Measurements from ENCODE around the gene KIF14. TPM values are rescaled to one million over a fixed set of nuclear protein-coding genes. Genes with fewer than 3 reads are reported as not detected.

KIF14 gene
- total RNA-seq, 2 donors from 2014 or later = 0.14 to 0.32 TPM

DNA sequence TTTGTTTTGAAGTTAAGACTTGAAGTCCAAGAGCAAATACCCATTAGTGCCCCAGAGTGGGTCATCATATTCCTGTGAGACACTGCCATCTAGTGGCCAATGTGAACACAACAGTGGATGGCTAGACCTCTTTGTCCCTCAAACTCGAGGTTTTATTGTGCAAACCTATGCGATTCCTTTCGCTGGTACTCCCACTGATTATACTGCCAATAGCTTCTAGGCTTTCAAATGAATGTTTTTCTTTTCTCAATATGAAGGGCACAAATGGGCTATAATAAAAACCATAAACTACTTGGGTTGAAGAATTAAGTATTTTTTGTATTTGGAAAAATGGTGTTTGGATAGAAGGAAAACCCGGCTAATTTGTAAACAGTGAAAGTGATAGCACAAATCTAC, 110.3 kb downstream of the KIF14 start:
- no peak for DNase-seq (ENCODE audit: low spot score)

DNA sequence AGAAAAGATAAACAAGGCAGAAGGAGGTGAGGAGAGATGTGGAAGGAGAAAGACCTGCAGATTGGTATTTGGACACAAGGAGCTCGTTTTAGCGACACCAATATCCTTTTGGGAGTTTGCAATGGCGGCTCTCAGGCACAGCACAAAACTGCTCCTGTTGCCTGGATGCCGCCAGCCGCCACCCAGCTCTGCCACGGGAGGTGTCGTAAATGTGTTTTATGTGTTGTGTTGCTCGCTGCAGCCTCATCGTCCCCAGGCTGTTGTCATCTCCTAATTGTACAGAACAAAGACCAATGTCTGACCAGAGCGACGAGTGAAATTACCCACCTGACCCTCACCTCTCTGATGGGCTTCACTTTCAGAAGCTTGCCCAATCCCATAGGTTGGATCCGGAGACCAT, 114.1 kb downstream of the KIF14 start:
- no peak for DNase-seq (ENCODE audit: low spot score)

More for the DNA sequence above, 110.3 kb downstream of the KIF14 start:
- intact Hi-C loops (cut with DNase I) = loop anchor here in 1 of 2 donors (5.0 kb wide), 1 partner anchor 1698 kb away; no protein-coding TSS in a partner anchor

DNA sequence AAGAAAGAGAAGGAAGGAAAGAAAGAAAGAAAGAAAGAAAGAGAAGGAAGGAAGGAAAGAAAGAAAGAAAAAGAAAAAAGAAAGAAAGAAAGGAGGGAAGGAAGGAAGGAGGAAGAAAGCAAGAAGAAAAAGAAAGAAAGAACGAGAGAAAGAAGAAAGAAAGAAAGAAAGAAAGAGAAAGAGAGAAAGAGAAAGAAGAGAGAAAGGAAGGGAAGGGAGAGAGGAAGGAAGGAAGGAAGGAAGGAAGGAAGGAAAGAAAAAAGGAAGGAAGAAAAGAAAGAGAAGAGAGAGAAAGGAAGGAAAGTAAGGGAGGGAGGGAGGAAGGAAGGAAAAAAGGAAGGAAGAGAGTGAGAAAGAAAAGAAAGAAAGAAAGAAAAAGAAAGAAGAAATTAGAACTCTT, 115.3 kb downstream of the KIF14 start:
- no peak for DNase-seq (ENCODE audit: low spot score)
- intact Hi-C loops (cut with DNase I) = no loop called here

More for the DNA sequence above, 114.1 kb downstream of the KIF14 start:
- intact Hi-C loops (cut with DNase I) = no loop called here

Other genes with a start within 250 kb of the KIF14 start
- gene ZNF281, start 210.7 kb downstream of the KIF14 start, total RNA-seq = 10 to 100 TPM in 1 of 2 donors, 1 to 10 TPM in 1; 8.9 to 12.0 TPM
- 10 to 100 TPM; 27.1 to 27.6 TPM for gene DDX59, start 49.2 kb upstream of the KIF14 start, total RNA-seq
- 10 to 100 TPM; 31.9 to 48.6 TPM for gene CAMSAP2, start 118.1 kb upstream of the KIF14 start, total RNA-seq